Endodermal cell (in vitro differentiated cells): ENCODE data around the gene ZKSCAN1. TPM values are rescaled to one million over a fixed set of nuclear protein-coding genes. Genes with fewer than 3 reads are reported as not detected.
A peak's percentile ranks its signal among the peaks of the same experiment; 100 is the strongest.
"Not testable (repeated sequence)": the region's sequence is repeated elsewhere in the genome, so short reads cannot be mapped to it uniquely, and the experiment has no call there.

Experiments
- DNase-seq: peaks from one replicate; pipeline ENCODE4 v3.0.0-alpha.2; 2017
- H3K27ac ChIP-seq: 2 replicates; pipeline ENCODE4 v1.5.1; 2013; ENCODE audit warnings: mild to moderate bottlenecking, low read depth, low read length, moderate library complexity
- H3K27me3 ChIP-seq: 2 replicates; pipeline ENCODE4 v1.6.1; 2013; ENCODE audit warnings: mild to moderate bottlenecking, low read length, moderate library complexity; ENCODE audit not compliant: insufficient read depth, control insufficient read depth, poor library complexity, severe bottlenecking
- H3K36me3 ChIP-seq: 2 replicates; pipeline ENCODE4 v1.7.0; 2013; ENCODE audit warnings: mild to moderate bottlenecking, low read length, moderate library complexity; ENCODE audit not compliant: control insufficient read depth, insufficient read depth
- H3K4me1 ChIP-seq: one replicate; pipeline ENCODE4 v1.7.0; 2013; ENCODE audit warnings: low read length; ENCODE audit not compliant: control insufficient read depth, insufficient read depth
- H3K4me3 ChIP-seq: 2 replicates; pipeline ENCODE4 v1.5.1; 2013; ENCODE audit warnings: mild to moderate bottlenecking, low read length, moderate library complexity
- H3K9ac ChIP-seq: 2 replicates; pipeline ENCODE4 v1.6.1; 2013; ENCODE audit warnings: mild to moderate bottlenecking, low read length, moderate library complexity; ENCODE audit not compliant: poor library complexity, severe bottlenecking; ENCODE audit errors: extremely low read depth
- H3K9me3 ChIP-seq: 2 replicates; pipeline ENCODE4 v1.6.1; 2013; ENCODE audit warnings: mild to moderate bottlenecking, low read length, moderate library complexity; ENCODE audit not compliant: control insufficient read depth
- H3K27ac Mint-ChIP-seq: 2 replicates; pipeline ENCODE4 v1.8.0; 2020; ENCODE audit warnings: mixed read lengths
- H3K27me3 Mint-ChIP-seq: 2 replicates; pipeline ENCODE4 v1.8.0; 2021; ENCODE audit warnings: mild to moderate bottlenecking, mixed read lengths; ENCODE audit not compliant: insufficient read depth
- H3K36me3 Mint-ChIP-seq: 2 replicates; pipeline ENCODE4 v1.8.0; 2020; ENCODE audit warnings: low read depth, mixed read lengths
- H3K4me1 Mint-ChIP-seq: 2 replicates; pipeline ENCODE4 v1.8.0; 2020; ENCODE audit warnings: mixed read lengths
- H3K4me3 Mint-ChIP-seq: 2 replicates; pipeline ENCODE4 v1.8.0; 2020; ENCODE audit warnings: mild to moderate bottlenecking, moderate library complexity, mixed read lengths
- H3K9me3 Mint-ChIP-seq: 2 replicates; pipeline ENCODE4 v1.8.0; 2020; ENCODE audit warnings: mild to moderate bottlenecking, mixed read lengths
- WGBS, 2 experiments: methylation state at CpG; one replicate each; pipeline versions ENCODE4 v1.1.5 to v1.1.7; 2013; ENCODE audit warnings: missing lambda C conversion rate in 2 of 2, mixed read lengths in 1 of 2; ENCODE audit not compliant: insufficient coverage in 1 of 2, insufficient read length in 1 of 2; 5-methylcytosine and 5-hydroxymethylcytosine counted together
- total RNA-seq, 2 donors: library from RNA; stranded (reverse); fragmentation: NEBNext Ultra II Directional in 1 of 2; extraction: Animal tissue kit (Norgen Biotek cat#: 25700) in 1 of 2; gene quantifications; 2 replicates in 1 of 2; 3 replicates in 1 of 2; pipeline ENCODE4 v1.2.1, GENCODE V29; 2021
- TF ChIP-seq, protein P1 (sequence below): fragments of 200-600 bp; sonication (generic); conservative IDR thresholded peaks from 2 replicates; pipeline ENCODE4 v1.5.0; 2021; ENCODE audit warnings: antibody characterized with exemption, mild to moderate bottlenecking

Gene ZKSCAN1
- total RNA-seq, 2 donors from 2014 or later = 57.1 to 68.0 TPM

DNA sequence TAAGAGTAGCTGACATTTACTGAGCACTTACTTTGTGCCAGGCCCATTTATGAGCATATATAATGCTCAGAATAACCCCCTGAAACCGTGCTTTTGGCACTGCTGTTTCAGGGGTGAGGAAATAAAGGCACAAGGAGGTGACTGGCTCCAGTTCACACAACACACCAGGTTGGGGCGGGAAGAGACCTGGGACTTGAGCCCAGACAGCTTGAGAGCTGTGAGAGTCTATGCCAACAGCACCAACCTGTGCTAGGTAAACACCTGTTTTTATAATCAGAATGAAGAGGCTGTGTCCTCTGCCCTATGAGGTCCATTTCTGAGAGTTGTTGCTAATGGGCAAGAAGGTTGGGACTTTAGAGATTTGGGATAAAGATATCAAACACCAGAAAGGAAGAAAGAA, 30.8 kb upstream of the ZKSCAN1 start:
- H3K4me1 ChIP-seq = no peaks in the 10 kb centered on the region
- H3K4me3 ChIP-seq = no peak overlapping the region
- H3K9ac ChIP-seq = no peak overlapping the region
- Mint-ChIP-seq H3K9me3 (no peaks in the 10 kb centered on the region), H3K36me3 (no peaks in the 10 kb centered on the region), H3K4me3 (no peak overlapping the region), H3K4me1 (no peaks in the 10 kb centered on the region), H3K27me3 (peaks cover 15% of the 10 kb centered on the region), H3K27ac (no peak overlapping the region)
- H3K27me3 ChIP-seq = peaks cover 11% of the 10 kb centered on the region
- H3K36me3 ChIP-seq = no peaks in the 10 kb centered on the region
- H3K27ac ChIP-seq = no peak overlapping the region
- TF ChIP-seq, protein P1, sequence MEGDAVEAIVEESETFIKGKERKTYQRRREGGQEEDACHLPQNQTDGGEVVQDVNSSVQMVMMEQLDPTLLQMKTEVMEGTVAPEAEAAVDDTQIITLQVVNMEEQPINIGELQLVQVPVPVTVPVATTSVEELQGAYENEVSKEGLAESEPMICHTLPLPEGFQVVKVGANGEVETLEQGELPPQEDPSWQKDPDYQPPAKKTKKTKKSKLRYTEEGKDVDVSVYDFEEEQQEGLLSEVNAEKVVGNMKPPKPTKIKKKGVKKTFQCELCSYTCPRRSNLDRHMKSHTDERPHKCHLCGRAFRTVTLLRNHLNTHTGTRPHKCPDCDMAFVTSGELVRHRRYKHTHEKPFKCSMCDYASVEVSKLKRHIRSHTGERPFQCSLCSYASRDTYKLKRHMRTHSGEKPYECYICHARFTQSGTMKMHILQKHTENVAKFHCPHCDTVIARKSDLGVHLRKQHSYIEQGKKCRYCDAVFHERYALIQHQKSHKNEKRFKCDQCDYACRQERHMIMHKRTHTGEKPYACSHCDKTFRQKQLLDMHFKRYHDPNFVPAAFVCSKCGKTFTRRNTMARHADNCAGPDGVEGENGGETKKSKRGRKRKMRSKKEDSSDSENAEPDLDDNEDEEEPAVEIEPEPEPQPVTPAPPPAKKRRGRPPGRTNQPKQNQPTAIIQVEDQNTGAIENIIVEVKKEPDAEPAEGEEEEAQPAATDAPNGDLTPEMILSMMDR = no peak
- 68 to 100% methylated on average over 1 to 2 of the region's 2 CpGs for WGBS, 2 experiments
- no peak for DNase-seq
- no peaks in the 10 kb centered on the region for H3K9me3 ChIP-seq

GRCh38 chr7:99987306-99987705, 28.1 kb upstream of the ZKSCAN1 start:
- H3K27me3 Mint-ChIP-seq = peaks cover 20% of the 10 kb centered on the region
- H3K9me3 ChIP-seq = not testable (repeated sequence)

GRCh38 chr7:99987846-99988245, 27.6 kb upstream of the ZKSCAN1 start:
- Histone ChIP-seq H3K27ac (no peak overlapping the region), H3K4me1 (no peaks in the 10 kb centered on the region), H3K4me3 (no peak overlapping the region), H3K27me3 (peaks cover 20% of the 10 kb centered on the region), H3K9ac (no peak overlapping the region), H3K36me3 (no peaks in the 10 kb centered on the region), H3K9me3 (no peaks in the 10 kb centered on the region)
- TF ChIP-seq, protein P1 = no peak
- H3K27me3 Mint-ChIP-seq = peaks cover 15% of the 10 kb centered on the region
- H3K4me1 Mint-ChIP-seq = no peaks in the 10 kb centered on the region
- WGBS, 2 experiments = 74 to 78% methylated on average over 5 of the region's 5 CpGs
- H3K9me3 Mint-ChIP-seq = no peaks in the 10 kb centered on the region
- no peak overlapping the region for H3K4me3 Mint-ChIP-seq
- H3K27ac Mint-ChIP-seq = no peak overlapping the region
- DNase-seq = no peak
- H3K36me3 Mint-ChIP-seq = no peaks in the 10 kb centered on the region

More at GRCh38 chr7:99987306-99987705, 28.1 kb upstream of the ZKSCAN1 start:
- H3K9me3 Mint-ChIP-seq, H3K9ac ChIP-seq, H3K36me3 ChIP-seq, DNase-seq, H3K4me1 Mint-ChIP-seq, H3K27ac Mint-ChIP-seq, H3K27ac ChIP-seq, H3K36me3 Mint-ChIP-seq, H3K4me3 ChIP-seq, H3K4me3 Mint-ChIP-seq, H3K4me1 ChIP-seq: not testable (repeated sequence)
- peaks cover 20% of the 10 kb centered on the region for H3K27me3 ChIP-seq
- 90 to 94% methylated on average over 8 to 13 of the region's 14 CpGs for WGBS, 2 experiments

GRCh38 chr7:99990460-99990852, 24.9 kb upstream of the ZKSCAN1 start:
- Histone ChIP-seq H3K4me1 (no peaks in the 10 kb centered on the region), H3K4me3 (no peak overlapping the region), H3K36me3 (no peaks in the 10 kb centered on the region), H3K9me3 (no peaks in the 10 kb centered on the region), H3K27me3 (peaks cover 10% of the 10 kb centered on the region), H3K27ac (peak overlapping the region; percentile 49), H3K9ac (no peak overlapping the region)
- H3K4me1 Mint-ChIP-seq = no peaks in the 10 kb centered on the region
- peaks cover 14% of the 10 kb centered on the region for H3K27me3 Mint-ChIP-seq
- no peaks in the 10 kb centered on the region for H3K36me3 Mint-ChIP-seq
- no peak overlapping the region for H3K27ac Mint-ChIP-seq
- TF ChIP-seq, protein P1 = no peak
- DNase-seq = no peak
- H3K4me3 Mint-ChIP-seq = peak overlapping the region; percentile 33
- H3K9me3 Mint-ChIP-seq = no peaks in the 10 kb centered on the region
- WGBS, 2 experiments = 58 to 62% methylated on average over 8 to 11 of the region's 14 CpGs

DNA sequence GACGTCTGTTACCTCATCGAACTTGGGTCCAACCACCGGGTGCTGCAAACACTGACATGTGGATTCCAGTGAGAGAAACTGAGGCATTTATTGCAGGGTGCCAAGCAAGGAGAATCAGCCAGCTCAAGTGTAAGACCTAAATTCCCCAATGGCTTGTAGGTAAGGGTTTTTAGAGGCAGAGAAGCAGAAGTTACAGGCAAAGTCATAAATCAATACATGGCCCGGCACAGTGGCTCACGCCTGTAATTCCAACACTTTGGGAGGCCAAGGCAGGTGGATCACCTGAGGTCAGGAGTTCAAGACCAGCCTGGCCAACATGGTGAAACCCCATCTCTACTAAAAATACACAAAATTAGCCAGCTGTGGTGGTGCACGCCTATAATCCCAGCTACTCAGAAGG, 23.9 kb upstream of the ZKSCAN1 start:
- DNase-seq, H3K4me3 ChIP-seq, H3K27ac ChIP-seq, H3K4me1 ChIP-seq, H3K4me3 Mint-ChIP-seq, H3K36me3 ChIP-seq, H3K27ac Mint-ChIP-seq, H3K9ac ChIP-seq, H3K9me3 ChIP-seq, H3K36me3 Mint-ChIP-seq, H3K4me1 Mint-ChIP-seq, H3K9me3 Mint-ChIP-seq, H3K27me3 ChIP-seq: not testable (repeated sequence)
- WGBS, 2 experiments = 57 to 75% methylated on average over 3 to 6 of the region's 6 CpGs
- H3K27me3 Mint-ChIP-seq = peaks cover 16% of the 10 kb centered on the region
